ENCODE data around the gene GRPEL1. TPM values are rescaled to one million over a fixed set of nuclear protein-coding genes. Genes with fewer than 3 reads are reported as not detected.

GRPEL1 gene
- total RNA-seq, 1 donor from 2014 or later = 48.0 TPM

DNA sequence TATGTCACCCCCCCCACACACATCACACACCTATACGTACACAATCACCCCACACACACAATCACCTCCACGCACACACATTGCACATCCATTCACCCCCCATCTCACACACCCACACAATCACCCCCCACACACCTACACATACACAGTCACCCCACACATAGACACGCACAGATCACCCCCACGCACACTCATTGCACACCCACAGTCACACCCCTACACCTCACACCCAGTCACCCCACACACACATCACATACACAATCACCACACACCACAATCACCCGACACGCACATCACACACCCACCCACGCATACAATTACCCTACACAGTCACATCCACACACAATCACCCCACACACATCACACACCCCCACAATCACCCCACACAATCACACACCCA, 40.6 kb downstream of the GRPEL1 start:
- intact Hi-C loops (cut with micrococcal nuclease) = no loop called here

DNA sequence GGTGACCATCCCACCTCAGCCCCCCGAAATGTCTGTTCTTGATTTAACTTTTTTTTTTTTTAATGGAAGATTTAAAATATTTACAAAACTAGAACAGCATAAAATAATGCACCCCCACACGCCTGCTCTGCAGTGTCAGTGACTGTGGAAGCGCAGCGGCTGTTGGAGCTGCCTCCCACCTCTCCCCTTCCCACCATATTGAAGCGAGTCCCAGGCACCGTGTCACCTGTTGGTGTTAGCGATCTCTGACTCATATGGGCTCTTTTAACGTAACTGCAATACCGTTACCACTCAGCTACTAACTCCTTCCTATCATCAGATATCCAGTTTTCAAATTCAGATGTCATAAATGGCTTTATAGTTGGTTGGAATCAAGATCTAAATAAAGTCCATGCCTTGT, 41.8 kb downstream of the GRPEL1 start:
- intact Hi-C loops (cut with micrococcal nuclease) = no loop called here

DNA sequence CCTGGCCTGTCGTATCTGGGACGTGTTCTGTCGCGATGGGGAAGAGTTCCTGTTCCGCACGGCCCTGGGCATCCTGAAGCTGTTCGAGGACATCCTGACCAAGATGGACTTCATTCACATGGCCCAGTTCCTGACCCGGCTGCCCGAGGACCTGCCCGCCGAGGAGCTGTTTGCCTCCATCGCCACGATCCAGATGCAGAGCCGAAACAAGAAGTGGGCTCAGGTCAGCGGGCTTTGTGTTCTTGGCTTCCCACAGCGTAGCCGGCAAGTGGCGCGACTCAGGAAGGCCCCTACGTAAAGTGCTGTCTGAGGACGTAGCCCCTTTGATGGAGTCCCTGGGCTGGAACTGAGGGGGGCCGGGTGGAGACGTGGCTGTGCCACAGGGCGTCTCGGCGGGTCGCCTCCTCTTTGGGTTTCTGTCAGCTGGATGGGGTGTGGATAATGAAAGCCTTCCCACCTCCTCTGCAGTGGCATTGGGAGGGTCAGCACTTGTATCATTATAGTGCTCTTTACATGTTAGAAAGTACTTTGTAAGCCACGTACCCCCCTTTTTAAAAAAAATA, 42.7 kb downstream of the GRPEL1 start:
- intact Hi-C loops (cut with micrococcal nuclease) = no loop called here

DNA sequence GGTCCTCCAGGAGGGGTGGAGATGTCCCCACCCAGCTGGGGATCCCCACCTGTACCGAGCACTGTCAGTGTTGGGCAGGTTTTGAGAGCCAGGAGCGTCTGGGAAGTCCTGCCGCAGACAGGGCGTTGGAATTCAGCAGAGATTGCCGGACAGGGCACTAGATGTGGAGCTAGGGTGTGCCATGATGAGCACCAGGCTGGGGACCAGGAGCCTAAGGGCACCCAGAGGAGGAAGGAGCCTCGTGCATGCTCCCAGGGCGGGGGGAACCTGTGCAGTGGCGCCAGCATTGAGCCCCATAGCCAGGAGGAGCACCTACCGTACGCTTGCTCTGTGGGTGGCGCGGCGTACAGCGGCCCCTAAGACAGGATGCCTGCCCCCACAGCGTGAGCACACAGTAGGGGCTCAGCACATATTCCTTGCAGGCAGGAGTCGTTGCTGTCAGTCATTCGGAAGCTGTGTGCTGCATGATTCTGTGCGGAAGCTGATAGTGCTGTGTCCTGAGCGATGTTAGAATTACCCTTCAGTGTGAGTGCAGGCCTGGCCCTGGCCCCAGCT, 43.5 kb downstream of the GRPEL1 start:
- intact Hi-C loops (cut with micrococcal nuclease) = no loop called here

DNA sequence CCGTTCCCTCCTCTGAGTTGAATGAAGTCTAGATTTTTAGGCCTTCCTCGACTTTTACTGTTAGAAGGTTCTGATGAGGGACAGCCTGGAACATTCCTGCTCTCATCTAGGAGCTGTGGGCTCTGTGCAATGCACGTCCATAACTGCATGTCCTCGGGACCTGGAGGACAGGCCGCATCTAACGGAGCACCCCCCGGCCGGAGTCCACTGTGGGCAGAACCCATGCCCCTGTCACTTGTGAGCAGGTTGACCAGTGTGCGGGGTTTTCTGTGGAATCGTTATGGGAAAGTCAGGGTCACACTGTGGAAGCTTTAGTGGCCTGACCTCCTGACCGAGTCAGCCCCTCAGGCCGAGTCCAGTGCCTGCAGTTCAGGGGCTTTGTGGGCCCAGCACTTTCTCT, 44.0 kb downstream of the GRPEL1 start:
- intact Hi-C loops (cut with micrococcal nuclease) = no loop called here

DNA sequence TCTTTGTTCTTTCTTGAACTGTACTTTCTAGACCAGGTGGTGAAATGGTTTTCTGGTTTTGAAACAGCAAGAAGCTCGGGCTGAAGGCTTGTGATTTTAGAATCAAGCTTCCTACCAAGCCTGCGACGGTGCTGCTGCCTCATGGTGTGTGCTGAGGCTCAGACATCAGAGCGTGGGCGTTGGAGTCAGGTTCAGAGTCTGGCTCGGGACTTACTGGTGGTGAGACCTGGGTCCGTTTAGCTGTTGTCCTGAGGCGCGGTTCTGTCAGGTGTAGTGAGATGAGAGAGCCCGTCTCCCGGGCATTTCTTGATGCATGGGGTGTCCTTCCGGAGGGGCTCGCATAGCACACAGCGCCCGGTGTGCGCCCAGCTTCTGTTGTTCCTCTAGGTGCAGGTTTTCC, 44.4 kb downstream of the GRPEL1 start:
- intact Hi-C loops (cut with micrococcal nuclease) = no loop called here

DNA sequence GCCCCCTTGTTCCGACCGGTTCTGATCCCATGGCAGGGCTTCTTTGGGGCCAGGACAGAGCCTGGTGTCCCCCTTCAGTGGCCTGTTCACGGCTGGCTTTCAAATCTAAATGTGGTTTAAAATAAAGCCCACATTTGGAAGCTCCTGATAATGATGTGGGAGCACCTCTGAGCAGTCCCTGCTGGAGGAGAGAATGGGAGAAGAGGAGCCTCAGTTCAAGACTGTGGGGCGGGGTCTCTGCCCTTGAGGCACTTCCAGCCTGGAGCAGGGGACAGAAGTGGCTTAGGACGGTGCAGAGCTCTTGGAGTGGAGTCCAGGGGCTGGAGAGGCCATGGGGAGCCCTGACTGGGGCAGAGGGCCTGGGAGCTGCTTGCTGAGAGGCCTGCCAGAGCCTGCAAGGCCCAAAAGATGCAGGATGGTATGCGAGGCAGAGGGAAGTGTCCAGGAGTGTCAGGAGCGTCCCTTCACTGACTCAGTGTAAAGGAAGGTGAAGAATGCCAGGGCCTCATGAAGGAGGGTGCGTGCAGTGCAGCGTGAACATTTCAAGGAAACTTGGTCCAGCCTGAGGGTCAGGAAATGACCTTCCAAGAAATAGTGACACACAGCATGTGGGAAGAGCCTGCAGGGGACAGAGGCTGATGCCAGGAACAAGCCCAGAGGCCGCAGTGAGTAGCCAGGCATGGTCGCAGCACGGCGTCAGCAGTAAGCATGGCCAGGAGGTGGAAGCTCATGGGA, 45.8 kb downstream of the GRPEL1 start:
- intact Hi-C loops (cut with micrococcal nuclease) = no loop called here

DNA sequence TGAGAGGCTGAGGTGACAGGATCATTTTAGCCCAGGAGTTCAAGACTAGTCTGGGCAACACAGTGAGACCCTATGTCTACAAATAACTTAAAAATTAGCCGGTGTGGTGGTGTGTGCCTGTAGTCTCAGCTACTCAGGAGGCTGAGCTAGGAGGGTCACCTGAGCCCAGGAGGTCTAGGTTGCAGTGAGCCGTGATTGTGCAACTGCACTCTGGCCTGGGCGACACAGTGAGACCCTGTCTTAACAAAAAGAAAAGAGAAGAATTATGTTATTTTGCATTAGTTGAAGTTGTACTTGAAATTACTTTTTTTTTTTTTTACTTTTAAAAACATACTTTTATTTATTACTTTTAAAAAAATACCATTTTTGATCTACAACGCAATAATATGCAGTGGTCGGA, 46.5 kb downstream of the GRPEL1 start:
- intact Hi-C loops (cut with micrococcal nuclease) = no loop called here

DNA sequence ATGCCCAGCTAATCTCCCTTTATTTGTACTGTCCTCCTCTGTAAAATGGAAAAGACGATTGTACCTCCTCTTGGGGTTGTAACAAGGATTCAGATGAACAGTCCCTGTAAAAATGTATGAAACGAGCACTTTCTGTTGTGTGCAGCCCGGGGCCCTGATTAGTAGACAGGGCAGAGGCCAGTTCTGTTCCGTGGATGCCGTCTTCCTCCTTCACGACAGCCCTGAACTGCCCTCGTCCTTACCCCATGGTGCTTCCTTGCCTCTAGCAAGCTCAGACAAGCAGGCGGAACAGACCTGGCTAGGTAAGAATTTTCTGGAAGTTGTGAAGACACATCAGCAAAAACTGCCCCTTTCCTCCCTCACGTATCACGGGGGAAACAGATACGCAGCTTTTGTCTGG, 47.0 kb downstream of the GRPEL1 start:
- intact Hi-C loops (cut with micrococcal nuclease) = no loop called here

DNA sequence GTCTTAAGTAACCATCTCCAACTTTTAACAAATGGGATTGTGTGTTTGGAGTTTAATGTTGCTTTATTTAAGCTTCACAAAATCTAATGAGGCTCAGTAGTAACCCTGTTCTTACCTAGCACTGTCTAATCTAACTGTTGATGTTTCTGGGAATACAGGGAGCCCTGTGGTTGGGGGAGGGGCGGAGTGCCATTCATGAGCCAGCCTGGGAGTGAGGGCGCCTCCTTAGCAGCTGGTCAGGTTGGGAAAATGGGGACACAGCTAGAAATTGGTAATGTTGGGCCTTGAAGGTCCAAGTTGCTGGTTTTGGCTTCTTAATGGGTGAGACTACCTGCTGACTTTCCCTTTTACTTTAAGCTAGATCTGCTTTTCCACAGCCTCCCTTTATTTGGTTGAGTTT, 47.6 kb downstream of the GRPEL1 start:
- intact Hi-C loops (cut with micrococcal nuclease) = no loop called here

DNA sequence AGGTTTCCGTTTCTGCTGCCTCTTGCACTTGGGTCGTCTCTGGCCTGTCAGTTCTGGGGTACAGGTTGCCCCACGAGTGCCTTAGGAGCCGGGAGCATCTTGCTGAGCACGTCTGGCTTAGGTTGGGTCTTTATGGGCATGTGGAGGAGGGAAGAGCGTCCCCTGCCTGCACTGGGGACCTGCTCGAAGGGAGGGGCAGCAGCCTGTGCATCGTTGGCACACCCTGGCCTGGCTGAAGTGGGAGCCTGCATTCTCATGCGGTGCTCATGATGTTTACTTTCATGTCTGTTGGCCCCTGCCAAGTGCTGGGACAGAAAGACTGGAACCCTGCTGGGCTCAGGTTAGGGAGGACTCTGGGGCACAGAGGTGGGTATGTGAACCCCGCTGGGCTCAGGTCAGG, 48.5 kb downstream of the GRPEL1 start:
- intact Hi-C loops (cut with micrococcal nuclease) = no loop called here

DNA sequence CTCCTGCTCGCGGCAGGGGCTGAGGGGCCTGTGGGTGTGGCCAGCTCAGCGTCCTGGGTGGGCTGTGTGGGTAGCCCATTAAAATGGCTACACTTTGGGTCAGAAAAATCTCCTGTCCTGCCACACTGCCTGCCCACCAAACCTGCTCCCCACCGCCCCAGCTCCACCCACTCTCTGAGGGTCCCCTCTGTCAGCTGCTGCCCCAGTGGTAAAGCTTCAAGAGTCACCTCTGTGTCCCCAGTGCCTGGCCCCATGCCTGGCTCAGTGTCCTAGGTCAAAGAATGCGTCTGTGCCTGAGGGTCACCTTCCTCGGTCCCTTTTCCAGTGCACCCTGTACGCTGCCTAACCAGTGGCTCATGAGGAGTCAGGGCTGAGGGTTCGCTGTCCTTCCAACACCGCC, 49.6 kb downstream of the GRPEL1 start:
- intact Hi-C loops (cut with micrococcal nuclease) = no loop called here

DNA sequence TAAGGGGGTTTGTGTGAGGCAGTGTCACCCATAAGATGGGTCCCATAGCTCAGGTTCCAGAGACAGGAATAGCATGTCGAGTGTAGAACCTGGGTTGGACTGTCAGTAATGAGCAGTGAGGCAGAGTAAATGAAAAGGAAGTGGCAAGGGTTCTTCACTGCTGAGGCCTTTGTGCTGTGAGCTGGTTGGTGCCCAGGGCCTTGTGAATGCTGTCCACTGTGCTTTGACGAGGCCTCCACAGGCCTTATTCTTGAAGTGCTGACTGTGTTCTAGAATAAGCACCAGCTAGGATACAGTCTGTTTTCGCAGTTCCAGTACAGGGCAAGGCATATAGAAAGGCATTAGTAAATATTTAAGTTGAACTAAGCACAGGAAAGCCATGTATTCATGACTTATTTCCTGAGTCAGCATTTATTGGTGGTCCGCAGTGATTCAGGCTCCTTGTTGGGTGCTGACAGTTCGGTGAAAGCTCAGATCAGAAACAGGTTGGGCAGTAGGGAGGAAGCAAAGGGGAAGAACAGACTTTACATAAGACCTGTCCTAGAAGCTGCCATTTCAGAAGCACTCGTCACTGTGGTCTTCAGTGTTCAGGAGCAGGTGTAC, 50.3 kb downstream of the GRPEL1 start:
- intact Hi-C loops (cut with micrococcal nuclease) = no loop called here

DNA sequence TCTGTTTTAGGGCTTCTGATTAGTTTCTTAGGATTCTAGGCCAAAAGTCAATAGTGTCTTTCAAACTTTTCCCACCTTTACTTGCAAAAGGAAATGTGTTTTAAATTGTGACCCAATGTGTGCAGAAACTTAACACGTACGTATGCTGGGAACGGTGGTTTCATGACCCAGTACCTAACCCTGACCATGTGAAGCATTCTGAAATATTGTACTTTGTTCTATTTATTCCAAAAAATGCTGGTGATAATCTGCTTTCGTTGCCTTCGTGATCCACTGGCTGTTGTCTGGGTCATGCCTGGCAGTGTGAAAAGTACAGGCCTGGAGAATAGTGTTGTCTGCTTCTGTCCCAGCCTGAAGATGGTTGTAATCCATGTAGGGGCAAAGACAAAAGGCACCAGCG, 51.4 kb downstream of the GRPEL1 start:
- intact Hi-C loops (cut with micrococcal nuclease) = no loop called here

DNA sequence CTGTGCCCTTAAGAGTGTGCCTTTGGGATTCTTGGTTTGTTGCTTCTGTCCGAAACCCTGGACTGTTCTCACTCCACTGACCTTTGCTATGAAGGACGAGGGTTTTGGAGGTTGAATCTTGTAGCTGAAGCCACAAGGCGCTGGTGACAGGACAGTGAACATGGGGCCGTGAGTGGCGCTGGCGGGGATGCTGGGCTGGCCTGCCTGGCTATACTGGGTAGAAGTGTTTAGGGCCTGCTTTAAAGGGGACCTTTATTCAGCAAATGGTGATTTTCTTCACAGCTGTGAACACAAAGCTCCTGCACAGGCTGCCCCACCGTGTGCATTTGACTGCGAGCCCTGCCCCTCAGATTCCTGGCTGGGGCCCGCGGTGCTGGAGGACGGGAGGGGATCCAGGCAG, 51.8 kb downstream of the GRPEL1 start:
- intact Hi-C loops (cut with micrococcal nuclease) = no loop called here

DNA sequence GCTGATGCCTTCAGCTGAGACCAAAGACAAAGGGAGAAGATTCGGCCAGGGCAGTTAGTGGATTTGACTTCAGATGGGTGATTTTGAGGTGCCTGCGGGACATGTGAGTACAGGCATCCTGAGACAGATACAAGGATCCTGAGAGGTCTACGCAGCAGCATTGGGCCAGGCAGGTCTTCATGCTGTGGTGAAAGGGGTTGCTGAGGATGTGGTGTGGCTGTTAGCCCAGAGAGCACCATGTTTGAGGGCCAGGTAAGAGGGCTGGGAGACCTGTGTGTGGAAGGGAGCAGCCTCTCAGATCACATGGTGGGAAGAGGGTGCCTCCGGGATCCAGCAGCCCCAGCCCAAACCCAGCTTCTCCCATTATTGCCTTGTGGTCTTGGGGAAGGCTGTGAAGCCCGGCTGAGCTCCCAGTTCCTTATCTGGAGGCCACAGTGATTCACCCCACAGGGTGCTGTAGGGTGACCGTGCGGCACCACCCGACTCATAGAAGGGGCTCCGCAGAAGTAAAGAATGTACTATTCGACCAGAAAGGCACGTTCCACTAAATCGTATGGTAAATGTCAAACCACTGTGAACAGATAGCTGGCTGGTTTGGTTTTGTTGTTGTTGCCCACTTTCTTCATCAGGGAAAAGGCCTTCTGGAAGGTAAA, 52.4 kb downstream of the GRPEL1 start:
- intact Hi-C loops (cut with micrococcal nuclease) = no loop called here

DNA sequence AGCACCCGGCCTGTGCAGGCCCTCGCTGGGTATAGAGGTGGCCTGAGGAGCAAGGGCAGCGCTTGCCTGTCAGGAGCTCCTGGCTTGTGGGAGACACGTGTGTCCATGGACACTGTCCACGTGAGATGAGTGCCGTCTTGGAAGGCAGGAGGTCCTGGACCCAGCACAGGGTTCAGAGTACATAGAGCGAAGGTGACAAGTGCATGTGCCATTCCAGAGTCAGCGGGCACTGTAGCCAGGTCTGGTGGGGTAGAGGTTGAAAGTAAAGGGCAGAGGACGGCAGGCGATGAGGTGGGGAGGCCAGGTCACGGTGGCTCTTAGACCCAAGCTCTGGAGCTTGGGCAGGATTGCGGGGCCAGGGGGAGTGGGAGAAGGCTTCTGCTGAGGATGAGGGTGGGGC, 53.0 kb downstream of the GRPEL1 start:
- intact Hi-C loops (cut with micrococcal nuclease) = no loop called here

DNA sequence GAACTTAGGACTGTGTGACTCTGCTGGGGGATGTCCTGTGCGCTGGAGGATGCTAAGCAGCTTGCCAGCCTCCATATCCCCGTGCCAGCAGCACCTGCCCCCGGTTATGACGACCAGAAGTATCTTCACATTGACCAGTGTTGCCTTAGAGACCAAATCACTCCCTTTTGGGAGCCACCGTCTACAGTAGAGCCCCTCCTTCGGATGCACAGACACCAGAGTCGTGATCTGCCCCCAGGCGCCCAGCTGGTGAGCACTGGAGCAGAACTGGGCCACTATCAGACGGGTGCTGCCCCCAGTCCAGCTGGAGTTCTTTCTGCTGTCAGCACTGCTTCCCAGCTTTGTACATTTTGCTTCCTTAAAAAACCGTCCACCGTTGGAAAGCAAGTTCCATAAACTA, 54.7 kb downstream of the GRPEL1 start:
- intact Hi-C loops (cut with micrococcal nuclease) = no loop called here

DNA sequence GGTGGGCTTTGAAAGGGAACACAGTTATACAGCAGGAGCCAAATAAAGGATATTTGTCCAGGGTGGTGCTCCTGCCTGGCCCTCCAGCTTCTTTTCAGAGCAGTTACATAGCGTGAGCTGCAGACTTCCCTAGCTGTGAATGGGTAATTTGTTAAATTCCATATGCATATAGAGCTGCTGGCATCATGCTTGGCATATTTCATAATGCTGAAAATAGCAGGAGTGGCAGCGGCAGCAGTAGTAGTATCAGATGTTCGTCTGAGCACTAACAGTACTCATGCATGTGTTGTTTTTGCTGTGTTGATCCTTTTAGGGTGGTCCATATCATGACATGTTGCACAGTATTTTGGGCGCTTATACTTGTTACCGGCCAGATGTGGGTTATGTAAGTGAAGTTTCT, 58.3 kb downstream of the GRPEL1 start:
- intact Hi-C loops (cut with micrococcal nuclease) = no loop called here

Measured in T-helper 2 cell treated with Interferon-gamma antibody and Interleukin-4, amounts not matched to agents 100 ng/mL and 5 ng/mL, for 36 hours (primary cell).